ENCODE results near the gene UQCRC2.
"Not testable (repeated sequence)": the region's sequence is repeated elsewhere in the genome, so short reads cannot be mapped to it uniquely, and the experiment has no call there.

UQCRC2 gene

DNA sequence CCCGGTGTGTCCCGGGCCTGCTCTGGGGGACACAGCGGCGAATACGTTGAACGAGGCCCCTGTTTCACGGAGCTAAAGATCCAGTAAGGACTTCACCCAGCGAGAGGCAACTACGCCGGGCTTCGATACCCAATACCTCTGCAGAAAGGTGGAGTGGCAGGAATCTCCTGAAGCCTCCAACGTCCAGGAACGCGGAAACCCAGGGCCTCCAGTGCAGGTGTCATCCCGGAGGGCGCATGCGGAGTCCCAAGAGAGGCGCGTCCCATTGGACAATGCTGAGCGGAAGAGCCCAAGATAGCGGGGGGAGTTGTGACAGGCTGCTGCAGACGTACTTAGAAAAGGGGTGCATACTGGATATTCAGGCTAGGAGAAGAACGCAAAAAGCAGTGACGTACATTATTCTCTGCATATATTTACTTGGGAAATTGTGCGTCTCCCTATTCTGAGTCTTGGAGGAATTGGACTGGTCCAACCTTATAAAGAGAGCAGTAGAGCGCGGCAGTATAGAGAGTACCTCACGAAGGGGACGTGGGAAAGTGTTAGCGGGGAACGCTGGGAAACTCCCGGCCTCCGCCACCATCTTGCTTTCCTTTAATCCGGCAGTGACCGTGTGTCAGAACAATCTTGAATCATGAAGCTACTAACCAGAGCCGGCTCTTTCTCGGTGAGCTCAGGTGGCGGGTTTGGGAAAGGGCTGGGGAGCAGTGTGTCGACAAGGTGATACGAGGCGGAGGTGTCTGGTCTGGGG is at the start of gene UQCRC2:
Gene UQCRC2 (plus strand): TSS at position 569 of the 748 bp plus-strand sequence. CDS start 63 bp downstream, at position 632.
- peak; percentile 89 for DNase-seq

DNA sequence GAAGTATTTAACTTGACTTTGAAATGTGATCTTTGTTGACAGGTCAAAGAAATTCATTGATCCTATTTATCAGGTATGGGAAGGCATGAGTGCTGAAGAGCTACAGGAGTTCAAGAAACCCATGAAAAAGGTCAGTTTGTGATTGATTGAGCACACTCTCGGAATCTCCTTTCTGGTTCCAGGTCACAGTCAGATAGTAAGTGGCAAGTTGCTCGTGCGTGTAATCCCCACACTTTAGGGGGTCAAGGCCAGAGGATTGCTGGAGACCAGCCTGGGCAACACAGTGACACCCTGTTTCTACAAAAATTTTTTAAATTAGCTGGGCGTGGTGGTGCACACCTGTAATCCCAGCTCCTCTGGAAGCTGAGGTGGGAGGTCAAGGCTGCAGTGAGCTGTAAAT is 20.5 kb upstream of the UQCRC2 start:
- DNase-seq, result not testable (repeated sequence)

DNA sequence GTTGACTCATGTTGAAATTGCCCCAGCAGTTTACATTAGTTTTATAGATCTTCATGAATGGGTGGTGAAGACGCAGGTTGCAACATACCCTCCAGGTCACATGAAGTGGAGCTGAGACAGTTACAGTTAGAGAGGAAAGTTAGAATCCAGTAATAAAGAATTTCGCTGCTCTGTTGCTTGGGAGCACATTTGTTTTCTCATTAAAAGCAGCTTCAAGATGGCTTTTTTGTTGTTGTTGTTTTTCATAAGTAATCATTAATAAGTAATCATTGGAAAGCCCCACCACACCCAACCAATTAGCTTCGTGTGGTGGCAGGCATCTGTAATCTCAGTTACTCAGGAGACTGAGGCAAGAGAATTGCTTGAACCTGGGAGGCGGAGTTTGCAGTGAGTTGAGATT is 19.8 kb upstream of the UQCRC2 start:
- DNase-seq, result not testable (repeated sequence)

DNA sequence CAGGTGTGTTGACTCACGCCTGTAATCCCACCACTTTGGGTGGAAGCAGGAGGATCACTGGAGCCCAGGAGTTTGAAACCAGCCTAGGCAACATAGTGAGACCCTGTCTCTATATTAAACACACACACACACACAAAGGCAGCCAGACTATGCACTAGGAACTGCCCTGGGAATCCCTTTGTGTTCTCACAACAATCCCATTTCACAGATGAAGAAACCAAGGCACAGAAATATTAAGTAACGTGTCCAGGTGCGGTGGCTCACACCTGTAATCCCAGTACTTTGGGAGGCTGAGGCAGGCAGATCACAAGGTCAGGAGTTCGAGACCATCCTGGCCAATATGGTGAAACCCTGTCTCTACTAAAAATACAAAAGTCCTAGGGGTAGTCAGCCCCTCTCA is 19.4 kb upstream of the UQCRC2 start:
- DNase-seq, result not testable (repeated sequence)

DNA sequence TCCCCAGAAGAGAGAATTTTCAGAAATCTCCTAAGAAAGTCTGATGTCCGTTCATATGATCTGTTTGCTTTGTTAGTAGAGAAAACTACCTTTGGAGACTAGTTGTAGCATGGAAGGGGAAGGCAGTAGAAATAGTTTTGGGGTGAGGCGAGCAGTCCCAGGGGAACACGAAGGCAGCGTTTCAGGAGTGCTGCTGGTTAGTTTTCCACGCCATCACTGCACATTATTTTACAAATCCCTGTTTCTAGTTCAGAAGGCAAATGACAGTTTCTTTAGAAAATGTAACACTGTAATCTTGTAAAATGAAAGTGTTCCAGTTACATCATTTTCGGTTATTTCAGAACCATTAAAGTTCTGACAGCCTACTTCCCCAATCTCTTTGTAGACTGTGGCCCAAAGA is 16.9 kb upstream of the UQCRC2 start:
- DNase-seq, result not testable (repeated sequence)

DNA sequence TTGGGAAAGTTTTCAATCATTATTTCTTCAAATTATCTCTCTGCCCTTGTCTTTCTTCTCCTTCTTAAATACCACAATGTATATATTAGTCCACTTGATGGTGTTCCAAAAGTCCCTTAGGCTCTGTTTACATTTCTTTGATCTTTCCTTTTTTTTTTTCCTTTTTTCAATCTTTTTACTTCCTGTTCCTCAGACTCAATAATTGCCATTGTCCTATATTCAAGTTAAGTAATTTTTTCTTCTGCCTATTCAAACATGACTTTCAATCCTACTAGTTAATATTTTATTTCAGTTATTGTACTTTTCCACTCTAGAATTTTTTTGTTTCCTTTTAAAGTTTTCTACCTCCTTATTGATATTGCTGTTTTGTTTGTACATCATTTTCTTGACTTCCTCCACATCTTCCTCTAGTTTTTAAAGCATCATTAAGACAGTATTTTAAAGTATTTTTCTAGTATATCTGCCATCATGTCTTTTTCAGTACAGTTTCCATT is 15.8 kb upstream of the UQCRC2 start:
- no peak for DNase-seq

DNA sequence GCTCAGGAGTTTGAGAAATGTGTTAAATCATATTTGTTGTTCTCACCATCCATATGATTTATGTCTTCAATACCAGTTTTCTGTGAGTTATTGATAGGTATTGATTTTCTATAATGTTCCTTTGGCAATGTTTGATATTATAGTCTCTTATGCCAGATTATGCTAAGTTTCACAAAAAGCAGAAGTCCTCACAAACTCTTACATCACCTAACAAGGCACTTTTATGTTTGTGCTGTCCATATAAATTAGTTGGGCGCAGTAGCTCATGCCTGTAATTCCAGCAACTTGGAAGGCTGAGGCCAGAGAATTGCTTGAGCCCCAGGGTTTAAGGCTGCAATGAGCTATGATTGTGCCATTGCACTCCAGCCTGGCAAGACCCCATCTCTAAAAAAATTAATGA is 12.6 kb upstream of the UQCRC2 start:
- DNase-seq, result no peak

DNA sequence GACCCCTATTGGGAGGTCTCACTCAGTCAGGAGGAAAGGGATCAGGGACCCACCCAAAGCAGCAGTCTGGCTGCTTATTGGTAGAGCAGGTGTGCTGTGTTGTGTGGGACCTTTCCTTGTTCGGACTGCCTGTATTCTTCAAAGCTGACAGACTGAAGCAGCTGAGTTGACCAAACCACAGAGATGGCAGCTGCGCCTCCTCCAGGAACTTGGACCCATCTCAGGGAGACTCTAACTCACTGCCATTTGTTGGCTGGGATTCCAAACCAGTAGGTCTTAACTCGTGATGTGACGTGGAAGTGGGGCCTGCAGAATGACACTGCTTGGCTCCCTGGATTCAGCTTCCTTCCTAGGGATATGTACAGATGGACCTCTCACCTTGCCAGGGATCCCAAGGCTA is 9.6 kb upstream of the UQCRC2 start:
- DNase-seq, result no peak

DNA sequence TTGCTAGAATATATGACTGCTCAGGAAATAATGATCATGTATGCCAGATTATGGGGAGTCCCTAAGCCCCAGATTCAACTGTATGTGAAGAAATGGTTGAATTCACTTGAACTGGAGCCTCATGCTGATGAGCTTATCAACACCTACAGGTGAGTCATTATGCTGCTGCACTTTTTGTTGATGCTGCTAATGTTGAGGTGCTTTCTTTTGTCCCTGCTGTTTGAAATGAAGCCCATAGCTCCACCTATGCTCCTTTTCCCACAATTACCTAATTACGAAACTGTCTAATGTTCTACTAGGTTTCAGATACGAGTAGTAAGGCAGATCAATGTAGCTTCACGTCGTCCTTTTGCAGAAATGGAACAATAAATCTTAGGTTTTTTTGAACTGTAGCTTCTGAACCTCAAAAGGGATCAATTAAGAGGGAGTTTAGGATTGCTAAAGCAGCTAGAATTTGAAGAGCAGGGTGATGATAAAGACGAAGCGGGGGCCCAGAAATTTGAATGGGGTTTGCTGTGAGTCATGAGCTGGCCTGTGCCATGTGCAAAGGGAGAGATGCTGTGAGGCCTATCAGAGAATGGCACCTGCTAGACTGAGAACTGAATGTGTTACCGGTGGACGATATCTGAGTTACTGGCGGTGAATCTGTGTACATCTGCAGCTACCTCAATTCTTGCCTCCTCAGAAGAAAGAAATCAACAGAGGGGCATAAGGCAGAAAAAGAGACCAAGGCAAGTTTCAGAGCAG is 6.1 kb upstream of the UQCRC2 start:
- DNase-seq, result no peak

DNA sequence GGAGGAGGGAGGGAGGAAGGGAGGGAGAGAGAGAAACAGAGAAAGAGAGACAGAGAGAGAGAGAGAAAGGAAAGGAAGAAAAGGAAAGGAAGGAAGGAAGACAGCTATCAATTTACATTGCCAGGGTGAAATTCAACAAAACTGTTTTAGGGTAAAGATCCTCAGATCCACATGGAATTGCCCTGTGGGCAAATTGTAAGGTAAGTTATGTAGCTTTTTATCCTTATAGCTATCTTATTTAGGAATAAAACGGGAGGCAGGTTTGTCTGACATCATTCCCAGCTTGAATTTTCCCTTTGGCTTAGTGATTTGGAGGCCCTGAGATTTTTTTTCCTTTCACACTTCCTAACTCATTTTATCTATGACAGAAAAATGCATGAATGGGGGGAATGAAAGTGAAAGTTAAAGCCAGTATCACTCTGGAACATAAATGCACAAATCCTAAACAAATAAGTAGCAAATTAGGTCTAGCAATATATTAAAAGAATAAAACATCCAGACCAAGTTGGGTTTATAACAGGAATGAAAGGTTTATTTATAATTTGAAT is 3.4 kb upstream of the UQCRC2 start:
- no peak for DNase-seq

DNA sequence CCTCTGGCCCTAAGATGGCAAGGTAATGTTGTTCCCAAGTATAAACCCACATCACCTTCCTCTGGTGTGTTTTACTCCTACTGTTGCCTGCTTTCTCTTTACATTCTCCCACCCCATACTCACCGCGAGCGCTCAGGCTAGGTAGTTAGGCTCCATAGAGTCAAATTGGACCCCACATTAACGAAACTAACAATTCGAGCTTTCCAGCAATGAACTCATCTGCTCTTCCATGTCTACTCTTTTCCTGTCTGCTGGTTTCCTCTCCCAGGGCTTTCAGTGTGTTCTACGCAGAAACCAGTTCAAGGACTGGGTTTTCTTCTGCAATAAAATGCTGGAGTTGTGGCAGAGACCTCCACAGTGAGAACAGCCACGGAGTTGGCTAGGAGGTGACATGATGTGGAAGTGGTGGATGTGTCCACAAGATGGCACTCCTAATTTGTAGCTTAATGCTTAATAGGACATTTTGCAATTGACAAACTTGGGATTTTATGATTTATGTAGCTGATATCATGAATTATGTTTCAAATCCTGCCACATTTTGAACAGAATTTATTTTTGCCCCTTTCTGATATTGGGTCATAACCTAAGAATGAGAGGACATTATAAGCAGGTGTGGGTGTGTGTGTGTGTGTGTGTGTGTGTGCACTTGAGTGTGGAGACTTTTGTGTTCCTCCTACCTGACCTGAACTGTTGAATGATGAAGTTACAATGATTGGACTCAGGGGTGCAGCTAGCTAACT is 2.2 kb upstream of the UQCRC2 start:
- no peak for DNase-seq

DNA sequence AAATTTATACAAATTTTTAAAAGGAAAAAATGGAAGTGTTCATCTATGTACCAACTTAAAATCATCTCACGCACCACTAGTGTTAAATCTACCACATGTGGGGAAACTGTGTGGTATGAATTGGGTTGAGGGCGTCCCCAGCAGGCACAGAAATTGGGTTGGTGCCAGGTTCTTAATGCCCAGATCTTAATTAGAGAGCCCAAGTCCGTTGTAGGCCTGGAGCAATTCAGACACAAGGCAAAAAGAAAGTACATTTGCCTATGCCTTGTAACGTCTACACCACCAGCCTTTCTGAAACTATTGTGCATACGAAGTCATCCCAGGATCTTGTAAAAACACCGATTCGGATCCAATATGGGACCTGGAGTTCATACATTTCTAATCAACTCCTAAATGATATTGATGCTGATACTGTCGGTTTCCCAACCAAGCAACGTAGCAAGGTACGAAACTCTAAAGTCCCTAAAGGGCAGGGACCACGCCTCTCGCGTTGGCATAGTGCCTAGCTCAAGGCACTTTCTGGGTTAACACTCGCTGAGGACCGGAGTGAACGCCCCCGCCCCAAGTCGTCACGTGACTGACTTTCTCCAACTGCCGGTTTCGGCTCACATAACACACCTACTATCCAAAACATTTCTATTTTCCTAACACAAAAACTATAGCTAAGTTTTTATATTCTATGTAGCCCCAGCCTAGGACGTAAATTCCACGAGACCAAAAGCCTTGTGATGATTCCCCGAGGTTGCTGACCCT is 945 bp upstream of the UQCRC2 start:
- peak; percentile 60 for DNase-seq

DNA sequence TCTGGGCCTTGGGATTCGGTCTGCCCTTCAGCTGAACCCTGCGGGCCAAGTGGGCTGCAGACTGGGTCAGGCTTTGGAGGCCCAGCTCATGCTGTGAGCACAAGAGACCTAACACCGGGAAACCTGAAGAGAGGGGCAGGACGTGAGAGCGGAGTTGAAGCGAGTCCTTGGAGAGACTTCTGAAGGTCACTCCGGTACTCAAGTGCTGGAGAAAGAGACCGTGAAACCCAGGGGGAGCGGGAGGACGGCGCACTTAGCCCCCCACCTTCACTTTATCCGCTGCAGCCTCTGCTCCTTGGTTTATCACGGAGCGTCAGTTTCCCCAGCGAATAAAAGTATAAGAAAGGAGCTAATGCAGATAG is 361 bp downstream of the UQCRC2 start:
- DNase-seq, result no peak

DNA sequence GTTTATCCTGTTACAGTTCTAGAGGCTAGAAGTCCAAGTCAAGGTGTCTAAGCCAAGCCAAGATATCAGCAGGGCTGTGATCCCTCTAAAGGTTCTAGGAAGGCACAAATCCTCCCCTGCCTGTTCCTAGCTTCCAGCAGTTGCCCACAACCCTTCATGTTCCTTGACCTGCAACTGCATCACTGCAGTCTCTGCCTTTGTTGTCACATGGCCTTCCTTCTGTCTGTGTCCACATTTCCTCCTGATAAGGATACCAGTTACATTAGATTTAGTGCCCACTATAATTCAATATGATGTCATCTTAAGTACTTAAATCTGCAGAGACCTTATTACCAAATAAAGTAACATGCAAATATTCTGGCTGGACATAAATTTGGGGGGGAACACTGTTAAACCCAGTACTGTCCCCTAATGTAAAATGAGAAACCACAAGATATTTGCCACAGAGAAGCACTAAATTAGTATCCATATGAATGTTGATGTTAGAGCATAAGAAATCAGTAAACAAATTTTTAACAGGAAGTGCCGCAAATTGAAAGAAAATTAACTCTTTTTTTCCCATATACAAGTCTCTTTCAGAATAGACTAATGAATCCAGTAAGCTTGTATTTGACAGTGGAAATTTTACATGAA is 4.7 kb downstream of the UQCRC2 start:
- DNase-seq, result no peak

DNA sequence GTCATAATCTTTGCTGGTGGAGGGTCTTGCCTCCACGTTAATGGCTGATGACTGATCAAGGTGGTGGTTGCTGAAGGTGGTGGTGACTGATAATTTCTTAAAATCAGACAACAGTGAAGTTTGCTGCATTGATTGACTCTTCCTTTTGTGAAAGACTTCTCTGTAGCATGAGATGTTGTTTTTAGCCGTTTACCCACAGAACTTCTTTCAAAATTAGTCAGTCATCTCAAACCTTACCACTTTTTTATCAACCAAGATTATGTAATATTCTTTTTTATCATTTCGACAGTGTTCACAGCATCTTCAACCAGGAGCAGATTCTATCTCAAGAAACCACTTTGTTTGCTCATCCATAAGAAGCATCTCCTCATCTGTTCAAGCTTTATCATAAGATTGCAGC is 5.9 kb downstream of the UQCRC2 start:
- no peak for DNase-seq

DNA sequence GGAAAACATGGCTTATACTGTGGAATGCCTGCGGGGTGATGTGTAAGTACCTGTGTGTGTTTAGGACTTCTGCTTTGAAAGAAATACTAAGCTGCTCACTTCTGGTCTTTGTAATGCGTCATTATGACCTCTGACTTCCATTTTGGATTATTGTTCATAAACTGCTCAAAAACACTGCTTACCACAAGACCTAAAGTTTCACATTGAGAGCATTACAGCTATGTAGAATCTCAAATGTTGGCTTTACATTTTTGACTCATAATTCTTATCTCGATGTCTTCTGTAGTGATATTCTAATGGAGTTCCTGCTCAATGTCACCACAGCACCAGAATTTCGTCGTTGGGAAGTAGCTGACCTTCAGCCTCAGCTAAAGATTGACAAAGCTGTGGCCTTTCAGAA is 9.3 kb downstream of the UQCRC2 start:
- DNase-seq, result no peak

DNA sequence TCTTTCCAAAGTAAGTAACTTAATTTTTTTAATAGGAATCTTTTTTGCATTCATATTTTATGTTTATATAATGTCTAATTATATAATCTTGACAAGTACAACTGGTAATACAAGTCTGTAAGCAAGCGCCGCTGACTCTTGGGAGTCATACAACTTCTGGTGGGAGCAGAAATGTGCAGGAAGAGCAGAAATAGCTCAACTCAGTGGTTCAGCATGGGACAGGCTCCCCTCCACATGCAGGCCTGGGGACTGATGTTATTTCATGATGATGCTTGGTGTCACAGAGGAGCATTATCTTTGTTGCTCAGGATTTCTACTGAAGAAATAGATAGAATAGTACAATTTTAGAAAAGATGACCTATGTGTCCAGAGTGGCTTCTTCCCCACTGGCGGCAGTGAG is 10.7 kb downstream of the UQCRC2 start:
- DNase-seq, result no peak

DNA sequence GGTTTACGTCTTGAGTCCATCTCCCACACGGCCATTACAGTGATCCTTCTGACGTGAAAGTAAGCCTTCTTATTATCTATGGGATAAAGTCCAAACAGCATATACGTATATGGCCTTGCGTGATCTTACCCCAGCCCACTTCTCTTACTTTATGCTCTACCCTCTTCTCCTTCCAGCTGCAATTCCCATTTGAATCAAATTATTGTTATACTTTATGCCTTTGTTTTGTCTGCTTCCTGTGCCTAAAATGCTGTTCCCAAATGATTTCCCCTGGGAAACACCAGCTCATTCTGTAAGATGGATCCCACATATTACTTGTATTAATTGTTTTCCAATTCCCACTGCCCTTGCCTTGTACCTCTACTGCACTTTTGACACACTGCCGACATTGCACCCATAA is 11.2 kb downstream of the UQCRC2 start:
- no peak for DNase-seq

DNA sequence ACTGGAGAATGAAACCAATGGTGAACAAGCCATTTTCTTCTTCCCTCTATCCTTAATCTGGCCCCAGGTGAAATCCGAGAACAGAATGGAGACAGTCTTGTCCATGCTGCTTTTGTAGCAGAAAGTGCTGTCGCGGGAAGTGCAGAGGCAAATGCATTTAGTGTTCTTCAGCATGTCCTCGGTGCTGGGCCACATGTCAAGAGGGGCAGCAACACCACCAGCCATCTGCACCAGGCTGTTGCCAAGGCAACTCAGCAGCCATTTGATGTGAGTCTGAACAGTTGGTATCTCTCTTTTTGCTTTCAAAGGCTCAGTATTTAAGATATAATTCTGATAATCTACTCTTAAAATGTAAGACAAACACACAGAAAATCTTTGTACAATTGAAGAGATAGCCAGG is 18.7 kb downstream of the UQCRC2 start:
- DNase-seq, result no peak

DNA sequence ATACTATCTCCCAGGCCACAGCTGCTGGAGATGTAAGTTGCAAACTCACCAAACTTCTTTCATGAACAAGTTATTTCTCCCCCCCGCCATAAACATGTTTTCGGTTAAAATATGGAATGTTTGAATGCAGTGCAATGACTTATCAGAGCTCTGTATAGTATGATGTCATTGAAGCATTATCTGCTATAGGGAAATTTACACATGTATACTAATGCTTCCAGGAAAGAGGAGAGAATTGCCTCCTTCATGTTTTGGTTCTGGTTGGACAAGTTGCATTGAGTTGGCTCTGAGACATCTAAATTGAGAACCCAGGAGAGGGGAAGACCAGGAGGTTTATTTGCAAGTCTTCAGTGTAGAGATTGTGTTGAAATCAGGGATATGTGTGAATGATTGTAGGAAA is 20.8 kb downstream of the UQCRC2 start:
- DNase-seq, result no peak

DNA sequence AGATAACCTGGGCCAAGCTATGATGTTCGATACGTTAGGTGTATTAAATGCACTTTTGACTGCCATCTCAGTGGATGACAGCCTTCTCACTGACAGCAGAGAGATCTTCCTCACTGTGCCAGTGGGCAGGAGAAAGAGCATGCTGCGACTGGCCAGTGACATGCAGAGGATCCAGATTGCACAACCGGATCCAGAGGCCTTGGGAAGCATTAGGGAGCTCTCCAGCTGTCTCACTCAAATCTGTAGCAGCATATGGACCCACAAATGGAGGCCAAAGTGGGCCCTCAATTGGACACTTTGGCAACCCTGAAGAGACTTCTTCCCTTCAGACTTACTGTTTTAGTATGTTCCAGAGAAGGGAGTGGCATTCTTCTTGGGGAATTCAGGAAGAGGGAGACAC is 26.9 kb downstream of the UQCRC2 start:
- no peak for DNase-seq

DNA sequence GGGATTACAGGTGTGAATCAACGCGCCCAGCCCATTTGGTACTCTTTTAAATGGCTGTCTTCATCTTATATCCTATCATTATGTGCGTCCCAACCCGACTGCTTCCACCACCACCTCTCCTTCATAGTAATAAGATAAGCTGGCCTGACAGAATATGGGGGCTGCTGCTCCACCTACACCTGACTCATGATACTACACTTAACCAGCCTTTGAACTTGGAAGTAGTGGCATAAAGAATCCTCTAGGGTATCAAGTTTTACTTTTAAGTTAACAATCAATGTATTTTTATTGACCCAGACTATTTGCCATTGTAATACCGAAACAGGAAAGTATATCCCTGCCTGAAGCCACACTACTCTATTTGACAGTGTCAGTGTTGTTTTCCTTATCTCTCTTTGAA is 28.9 kb downstream of the UQCRC2 start:
- no peak for DNase-seq
